HG03469 (cell line): ENCODE measurements around the gene CTDP1.
"Not testable (repeated sequence)": the region's sequence is repeated elsewhere in the genome, so short reads cannot be mapped to it uniquely, and the experiment has no call there.

Source experiments
- ATAC-seq: cut with Tn5 transposase; IDR thresholded peaks from one replicate; pipeline ENCODE4 v1.9.1; 2021; ENCODE audit warnings: mild to moderate bottlenecking, moderate library complexity, moderate number of reproducible peaks; ENCODE audit not compliant: unreplicated experiment

The CTDP1 gene

GRCh38 chr18:79680891-79681339, 1.3 kb downstream of the CTDP1 start:
- ATAC-seq = no peak

GRCh38 chr18:79681484-79682387, 2.1 kb downstream of the CTDP1 start:
- ATAC-seq = no peak

GRCh38 chr18:79682481-79682880, 2.9 kb downstream of the CTDP1 start:
- no peak for ATAC-seq

DNA sequence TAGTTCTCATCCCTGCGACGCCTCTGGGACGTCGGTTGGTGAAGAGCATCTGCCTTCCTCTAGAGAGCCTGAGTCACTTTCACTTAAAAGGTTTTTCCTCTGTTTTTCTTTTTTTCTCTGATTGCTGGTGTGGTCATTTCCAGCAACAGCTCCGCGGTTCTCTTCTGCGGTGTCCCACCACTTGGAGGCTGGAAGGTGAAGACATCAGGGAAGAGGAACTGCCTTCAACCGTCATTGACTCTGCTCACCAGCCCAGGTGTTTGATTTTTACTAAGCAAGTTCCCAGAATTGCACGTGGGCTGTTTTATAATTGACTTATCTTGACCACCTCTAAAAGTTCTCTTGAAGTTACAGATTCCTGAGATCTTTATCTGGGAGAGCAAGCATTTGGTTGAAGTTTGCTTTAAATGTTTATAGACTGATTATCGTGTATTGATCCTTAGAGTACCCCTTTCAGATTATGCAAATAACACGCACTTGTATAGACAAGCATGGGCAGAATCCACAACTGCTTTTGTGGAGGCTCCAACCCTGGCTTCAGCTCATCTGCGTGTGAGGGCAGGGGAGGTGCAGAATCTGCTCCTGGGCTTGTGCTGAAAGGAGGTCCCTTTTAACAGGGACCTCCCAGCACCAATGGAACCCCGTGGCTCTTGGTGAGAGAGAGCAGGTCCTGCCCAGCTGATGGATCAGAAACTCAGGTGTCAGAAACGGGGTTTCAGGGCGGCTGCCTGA, 3.5 kb downstream of the CTDP1 start:
- no peak for ATAC-seq

DNA sequence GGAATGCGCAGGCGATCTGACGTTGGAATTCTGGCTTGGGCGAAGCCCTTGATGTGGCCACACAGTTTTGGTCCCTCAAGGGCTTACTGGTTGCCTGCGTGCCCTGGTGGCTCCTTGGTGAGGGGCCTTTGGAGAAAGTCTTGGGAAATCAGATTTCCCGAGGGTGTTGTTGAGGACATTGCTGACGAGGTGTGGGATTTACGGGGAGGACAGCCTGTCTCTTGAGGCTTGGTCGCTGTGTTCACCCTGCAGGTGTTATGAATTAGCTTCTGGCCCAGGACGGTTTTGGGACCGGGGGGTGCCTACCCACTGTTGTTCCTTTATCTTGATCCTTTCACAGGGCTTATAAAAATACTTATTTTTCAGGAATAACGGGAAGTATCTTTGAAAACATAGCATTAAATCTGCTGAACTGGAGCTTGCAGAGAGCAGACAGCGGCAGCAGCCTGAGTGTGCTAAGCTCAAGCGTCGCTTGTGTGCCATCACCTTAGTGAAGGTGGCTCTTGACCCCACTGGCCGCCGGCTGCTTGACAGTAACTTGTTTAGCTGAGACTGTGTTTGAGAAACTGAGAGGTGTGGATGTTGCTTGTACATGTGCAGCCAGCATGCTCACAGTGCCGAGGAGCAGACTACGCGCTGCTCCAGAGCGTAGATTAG, 4.2 kb downstream of the CTDP1 start:
- ATAC-seq = no peak

DNA sequence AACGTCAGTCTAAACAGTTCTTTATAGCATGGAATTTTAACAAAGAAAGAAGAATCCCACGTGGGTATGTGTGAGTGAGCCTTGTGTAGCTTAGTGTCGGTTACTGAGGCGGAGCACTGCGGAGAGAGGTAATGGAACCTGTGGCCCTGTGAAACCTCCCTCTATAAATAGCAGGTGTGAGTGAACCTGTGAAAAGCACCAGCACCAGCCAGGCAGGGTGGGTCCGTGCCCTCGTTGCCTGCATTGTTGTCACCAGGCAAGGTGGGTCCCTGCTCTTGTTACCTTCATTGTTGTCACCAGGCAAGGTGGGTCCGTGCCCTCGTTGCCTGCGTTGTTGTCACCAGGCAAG, 4.7 kb downstream of the CTDP1 start:
- no peak for ATAC-seq

DNA sequence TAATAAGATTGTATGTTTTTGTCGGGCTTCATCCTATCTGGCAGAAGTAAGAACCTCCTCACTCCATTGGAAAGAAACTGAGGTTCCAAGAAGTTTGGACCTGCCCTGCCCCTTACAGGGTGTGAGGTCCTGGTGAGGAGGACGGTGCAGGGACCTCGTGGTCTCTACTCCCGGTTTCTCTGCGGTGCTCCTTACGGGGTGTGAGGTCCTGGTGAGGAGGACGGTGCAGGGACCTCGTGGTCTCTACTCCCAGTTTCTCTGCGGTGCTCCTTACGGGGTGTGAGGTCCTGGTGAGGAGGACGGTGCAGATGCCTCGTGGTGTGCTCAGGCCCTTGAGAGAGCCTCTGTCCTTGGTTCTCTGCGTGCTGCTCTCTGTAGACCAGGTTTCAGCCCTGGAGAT, 5.2 kb downstream of the CTDP1 start:
- no peak for ATAC-seq

GRCh38 chr18:79685281-79685680, 5.7 kb downstream of the CTDP1 start:
- no peak for ATAC-seq

GRCh38 chr18:79685971-79686370, 6.4 kb downstream of the CTDP1 start:
- no peak for ATAC-seq

- no peak for ATAC-seq
These were observed 8.2 kb downstream of the CTDP1 start for GRCh38 chr18:79687806-79688205.

GRCh38 chr18:79690071-79690470, 10.5 kb downstream of the CTDP1 start:
- no peak for ATAC-seq

GRCh38 chr18:79690586-79691482, 11.2 kb downstream of the CTDP1 start:
- no peak for ATAC-seq

DNA sequence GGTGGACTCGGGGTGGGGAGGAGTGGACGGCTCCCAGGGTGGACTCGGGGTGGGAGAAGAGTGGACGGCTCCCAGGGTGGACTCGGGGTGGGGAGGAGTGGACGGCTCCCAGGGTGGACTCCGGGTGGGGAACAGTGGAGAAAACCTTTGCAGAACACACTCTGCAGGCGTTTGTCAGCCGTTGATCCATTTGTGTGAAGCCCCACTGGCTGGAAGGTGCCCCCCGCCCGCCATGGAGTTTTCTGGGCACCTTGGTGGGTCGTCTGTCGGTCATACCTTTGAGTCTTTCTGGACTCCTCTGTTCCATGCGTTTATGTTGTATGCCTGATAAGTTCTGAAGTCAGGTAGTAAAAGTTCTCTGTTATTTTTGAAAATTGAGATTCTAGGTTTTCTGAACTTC, 12.5 kb downstream of the CTDP1 start:
- no peak for ATAC-seq

DNA sequence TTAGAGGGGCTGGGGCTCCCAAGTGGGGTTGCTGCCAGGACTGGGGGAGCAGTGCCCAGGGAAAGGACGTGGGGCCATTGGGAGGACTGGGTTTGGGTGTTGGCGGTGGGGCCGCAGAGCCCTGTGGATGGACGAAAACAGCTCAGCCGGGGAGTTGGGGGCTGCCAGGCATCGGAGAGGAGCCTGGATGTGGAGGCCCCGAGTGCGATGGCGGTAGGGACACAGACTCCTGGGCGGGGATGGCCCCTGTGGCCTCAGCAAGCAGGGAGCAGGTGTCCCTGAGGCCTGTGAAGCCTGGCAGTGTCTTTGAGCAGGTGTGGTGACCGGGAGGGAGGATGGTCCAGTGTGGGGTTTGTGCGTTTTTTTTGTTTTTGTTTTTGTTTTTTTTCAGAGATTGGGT, 13.3 kb downstream of the CTDP1 start:
- no peak for ATAC-seq

GRCh38 chr18:79693561-79694205, 14.1 kb downstream of the CTDP1 start:
- no peak for ATAC-seq

DNA sequence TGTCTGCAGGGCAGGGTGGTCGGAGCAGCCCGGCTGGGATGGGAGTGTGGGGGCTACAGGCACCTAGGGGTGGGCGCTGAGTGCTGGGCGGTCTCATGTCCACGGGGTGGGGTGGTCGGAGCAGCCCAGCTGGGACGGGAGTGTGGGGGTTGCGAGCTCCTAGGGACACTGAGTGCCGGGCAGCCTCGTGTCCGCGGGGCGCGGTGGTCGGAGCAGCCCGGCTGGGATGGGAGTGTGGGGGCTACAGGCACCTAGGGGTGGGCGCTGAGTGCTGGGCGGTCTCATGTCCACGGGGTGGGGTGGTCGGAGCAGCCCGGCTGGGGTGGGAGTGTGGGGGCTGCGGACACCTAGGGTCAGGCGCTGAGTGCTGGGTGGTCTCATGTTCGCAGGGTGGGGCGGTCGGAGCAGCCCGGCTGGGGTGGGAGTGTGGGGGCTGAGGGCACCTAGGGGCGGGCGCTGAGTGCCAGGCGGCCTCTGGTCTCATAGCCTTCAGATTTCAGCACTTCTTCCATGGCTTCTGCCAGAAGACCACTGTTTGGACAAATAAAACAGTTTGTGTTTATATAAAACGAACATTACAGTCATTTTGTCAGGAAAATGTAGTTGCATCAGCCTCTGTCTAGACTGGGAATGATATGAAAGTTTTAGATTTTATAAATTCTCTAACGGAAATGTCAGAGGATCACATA, 14.7 kb downstream of the CTDP1 start:
- ATAC-seq = not testable (repeated sequence)

GRCh38 chr18:79694895-79695213, 15.3 kb downstream of the CTDP1 start:
- no peak for ATAC-seq

GRCh38 chr18:79695269-79695668, 15.7 kb downstream of the CTDP1 start:
- ATAC-seq = no peak
